Erythroblast (primary cell): Measurements from ENCODE around the gene CYP1A2.
A peak's percentile ranks its signal among the peaks of the same experiment; 100 is the strongest.

ENCODE experiments used
- DNase-seq, 2 experiments: peaks; one replicate each; lab custom pipeline; 2025; lab: John Stamatoyannopoulos, UW
- GATA1 ChIP-seq: IDR thresholded peaks from 2 replicates; pipeline ENCODE4 v1.6.1; 2011; ENCODE audit warnings: low read depth, mild to moderate bottlenecking, control low read depth, low read length, moderate library complexity
- POLR2A ChIP-seq: IDR thresholded peaks from 2 replicates; pipeline ENCODE4 v1.6.1; 2011; ENCODE audit warnings: mild to moderate bottlenecking, low read length

CYP1A2 gene

DNA sequence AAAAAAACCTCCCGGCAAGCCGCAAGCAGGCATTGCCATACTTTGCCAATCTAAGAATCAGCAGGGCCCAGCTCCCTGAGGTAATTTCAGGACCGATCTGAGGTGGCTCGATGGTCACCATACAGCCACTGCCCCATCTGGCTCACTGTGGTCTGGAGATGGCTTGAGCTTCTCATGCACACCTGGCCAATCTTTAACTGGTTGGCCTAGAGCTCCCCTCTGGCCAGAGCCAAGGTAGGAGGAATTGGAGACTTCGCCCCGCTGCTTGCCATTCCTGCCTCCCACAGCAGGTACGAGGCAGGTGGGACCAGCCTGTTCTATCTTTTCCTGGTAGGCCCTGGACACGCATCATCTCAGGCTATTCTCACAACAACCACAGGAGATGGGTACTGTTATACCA, 10.1 kb downstream of the CYP1A2 start:
- TF ChIP-seq GATA1 (no peak), POLR2A (no peak)
- no peak for DNase-seq

DNA sequence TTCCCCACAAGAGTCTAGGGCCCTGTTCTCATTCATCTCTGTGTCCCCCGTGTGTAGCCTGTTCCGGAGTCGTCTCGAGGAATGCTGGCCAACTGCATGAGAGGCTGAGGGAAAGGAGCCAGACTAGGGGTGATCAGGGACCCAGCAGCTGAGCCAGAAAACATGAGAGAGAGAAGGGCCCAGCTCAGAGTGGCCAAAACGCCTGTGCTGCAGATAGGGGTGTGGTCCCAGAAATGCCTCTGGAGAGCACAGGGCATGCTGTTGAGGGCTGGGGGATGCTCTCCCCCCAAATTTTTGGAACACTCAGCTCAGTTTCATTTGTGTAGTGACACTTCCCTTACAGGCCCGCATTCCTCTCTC, 14.1 kb downstream of the CYP1A2 start:
- DNase-seq, result no peak
- TF ChIP-seq POLR2A (no peak), GATA1 (no peak)

DNA sequence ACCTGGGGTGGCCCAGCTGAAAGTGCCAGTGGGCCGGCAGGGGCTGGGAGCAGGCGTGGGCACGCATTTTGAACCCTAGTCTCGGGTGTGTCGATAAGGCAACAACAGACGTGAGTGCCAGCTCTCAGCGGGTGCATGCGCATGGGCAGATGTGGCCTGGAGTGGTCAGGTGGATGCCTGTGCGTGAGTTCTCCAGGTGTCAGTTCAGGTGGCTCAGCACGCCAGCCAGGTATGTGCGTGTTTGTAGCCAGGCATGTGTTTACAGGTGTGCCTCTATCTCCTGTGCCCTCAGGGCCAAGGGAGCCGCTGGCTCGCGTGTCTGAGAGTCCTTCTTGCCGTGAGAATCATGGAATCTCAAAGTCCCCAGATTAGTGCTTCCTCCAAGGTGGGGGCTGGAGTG, 14.8 kb downstream of the CYP1A2 start:
- DNase-seq, result no peak
- TF ChIP-seq GATA1, result no peak

DNA sequence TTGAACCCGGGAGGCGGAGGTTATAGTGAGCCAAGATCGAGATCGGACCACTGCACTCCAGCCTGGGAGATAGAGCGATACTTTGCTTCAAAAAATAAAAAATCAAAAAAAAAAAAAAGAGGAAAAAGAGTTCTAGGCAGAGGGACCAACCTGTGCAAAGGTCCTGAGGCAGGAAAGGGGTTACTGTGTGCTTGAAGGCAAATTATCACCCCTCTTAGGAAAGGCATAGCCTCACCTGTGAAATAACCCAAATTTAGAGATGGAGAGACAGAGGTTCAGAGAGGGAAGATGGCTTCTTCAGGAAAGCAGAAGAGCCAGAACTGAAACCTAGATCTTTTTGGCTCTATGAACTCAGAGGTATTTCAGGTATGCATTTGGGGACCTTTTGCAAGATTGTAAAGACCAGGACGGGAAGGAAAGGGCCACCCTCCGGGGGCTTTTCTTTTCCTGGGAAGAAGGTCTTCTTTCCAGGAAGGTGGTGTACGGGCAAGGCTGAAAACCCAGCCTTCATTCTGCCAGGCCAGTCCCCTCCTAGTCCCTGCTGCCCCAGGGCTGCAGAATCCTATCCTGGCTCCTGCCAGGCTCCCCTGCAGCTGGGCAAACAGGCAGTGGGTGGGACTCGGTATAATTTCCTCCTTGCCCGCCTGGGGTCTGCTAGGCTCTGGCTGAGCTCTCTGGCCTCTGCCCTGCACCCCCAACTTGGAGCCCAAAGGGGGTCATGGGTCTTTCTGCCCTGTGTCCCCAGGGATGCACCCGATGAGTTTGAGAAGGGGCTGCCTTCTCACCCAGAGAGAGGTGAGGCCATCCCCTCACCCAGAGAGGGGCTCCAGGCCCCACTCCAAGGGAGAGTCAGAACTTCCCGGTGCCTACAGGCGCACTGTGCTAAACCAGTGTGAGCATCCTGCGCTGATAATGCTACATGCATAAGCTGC, 18.8 kb downstream of the CYP1A2 start:
- no peak for TF ChIP-seq POLR2A
- TF ChIP-seq GATA1, result no peak
- DNase-seq, result no peak

DNA sequence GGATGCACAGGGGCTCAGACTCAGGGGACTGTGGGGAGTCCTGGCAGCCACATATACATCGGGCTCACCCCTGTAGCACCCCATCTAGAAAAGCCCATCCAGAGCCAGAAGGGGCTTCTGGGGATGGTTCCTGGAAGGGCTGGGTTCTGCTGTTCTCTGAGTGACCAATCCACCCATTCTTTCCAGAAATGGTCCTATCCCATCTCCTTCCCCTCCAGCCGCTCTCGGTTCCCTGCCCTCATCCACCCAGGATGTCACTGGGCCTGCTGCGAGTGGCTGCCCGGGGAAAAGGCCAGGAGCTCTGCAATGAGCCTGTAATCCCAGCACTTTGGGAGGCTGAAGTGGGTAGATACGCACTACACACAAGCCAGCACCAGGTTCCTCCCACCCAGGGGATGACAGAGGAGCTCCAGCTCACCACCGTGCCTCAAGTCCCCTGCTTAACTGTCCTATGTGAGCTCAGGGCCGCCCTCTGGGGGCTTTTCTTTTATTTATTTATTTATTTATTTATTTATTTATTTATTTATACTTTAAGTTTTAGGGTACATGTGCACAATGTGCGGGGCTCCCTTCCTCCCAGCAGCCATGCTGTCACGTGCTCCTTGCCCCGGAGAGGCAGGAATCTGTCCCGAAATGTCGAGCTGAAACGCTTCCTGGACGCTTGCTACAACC, 19.6 kb downstream of the CYP1A2 start:
- DNase-seq, result no peak
- TF ChIP-seq POLR2A, result no peak

DNA sequence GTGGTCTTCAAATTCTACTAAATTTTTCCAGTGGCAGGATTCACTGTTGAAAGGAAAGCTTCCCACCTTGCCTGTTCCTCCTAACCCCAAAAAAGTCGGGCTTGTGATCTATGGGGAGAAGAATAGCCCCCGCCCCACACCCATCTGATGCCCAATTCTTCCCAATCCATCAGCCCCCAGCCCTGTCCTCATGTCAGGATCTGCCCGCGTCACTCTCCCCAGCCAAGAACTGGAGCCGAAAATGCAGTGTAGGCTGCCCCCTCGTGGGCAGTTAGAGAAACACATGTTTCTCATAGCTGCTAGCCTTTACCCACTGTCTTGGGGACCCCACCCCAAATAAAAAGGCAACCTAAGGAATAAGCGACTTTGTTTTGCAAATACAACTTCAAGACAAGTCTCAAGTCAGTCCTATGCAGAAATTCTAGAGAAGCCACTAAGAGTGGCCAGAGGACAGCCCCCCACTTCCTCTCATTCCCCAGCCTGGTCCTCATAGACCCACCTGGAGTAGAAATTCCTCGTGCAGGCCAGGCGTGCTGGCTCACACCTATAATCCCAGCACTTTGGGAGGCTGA, 20.2 kb downstream of the CYP1A2 start:
- peak; percentile 60 to 77 for DNase-seq
- no peak for TF ChIP-seq GATA1
- TF ChIP-seq POLR2A, result no peak

DNA sequence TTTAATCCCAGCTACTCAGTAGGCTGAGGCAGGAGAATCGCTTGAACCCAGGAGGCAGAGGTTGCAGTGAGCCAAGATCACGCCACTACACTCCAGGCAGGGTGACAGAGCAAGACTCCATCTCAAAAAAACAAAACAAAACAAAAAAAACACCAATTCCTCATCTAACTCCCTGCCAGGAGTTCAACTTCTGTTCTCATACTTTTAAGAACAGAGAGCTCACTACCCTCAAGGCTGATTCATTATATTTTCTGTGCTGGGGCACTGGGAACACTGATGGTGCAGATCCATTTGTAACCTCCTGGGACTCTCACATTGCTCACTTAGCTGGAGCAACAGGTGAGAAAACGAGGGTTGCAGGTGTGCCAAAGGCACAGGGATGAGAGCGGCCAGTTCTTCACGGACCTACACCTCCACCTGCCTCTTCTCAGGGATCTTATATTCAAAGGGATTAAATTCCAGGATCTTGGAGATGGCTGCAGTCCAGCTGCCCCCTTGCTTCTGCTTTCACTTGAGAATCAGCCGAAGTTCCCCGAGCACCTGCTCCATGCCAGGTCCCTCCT, 20.9 kb downstream of the CYP1A2 start:
- no peak for DNase-seq
- no peak for TF ChIP-seq GATA1
- no peak for TF ChIP-seq POLR2A

DNA sequence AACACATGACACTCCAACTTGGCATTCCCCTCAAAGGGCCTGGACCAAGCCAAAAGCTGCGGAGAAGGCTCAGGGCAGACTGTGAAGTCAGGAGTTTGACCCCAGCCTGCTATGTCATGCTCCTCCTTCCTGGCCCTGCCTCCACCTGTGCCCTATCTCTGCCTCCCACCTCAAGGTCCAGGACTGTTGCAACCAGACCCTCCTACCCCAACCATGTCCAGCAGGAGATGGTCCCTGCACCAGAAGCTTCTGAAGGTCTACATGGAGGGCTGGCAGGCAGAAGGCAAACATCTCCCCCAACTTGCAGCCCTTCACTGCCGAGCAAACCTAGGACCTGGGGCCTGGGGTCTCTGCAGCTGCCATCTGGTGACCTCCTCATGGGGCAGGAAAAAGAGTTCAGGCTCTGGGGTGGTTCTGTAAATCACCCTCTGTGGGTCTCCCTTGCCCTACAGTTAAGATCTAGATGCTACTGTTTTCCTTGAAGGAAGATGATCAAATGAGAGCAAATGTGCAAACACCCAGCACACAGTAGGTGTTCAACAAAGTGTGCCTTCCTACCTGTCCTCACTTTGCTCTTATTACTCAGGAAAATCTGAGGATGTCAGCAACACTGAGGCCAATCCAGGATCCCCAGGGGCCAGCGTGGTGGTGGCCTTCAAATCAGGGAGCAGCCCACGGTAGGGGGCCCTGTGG, 21.7 kb downstream of the CYP1A2 start:
- TF ChIP-seq POLR2A, result no peak
- no peak for TF ChIP-seq GATA1
- no peak for DNase-seq

DNA sequence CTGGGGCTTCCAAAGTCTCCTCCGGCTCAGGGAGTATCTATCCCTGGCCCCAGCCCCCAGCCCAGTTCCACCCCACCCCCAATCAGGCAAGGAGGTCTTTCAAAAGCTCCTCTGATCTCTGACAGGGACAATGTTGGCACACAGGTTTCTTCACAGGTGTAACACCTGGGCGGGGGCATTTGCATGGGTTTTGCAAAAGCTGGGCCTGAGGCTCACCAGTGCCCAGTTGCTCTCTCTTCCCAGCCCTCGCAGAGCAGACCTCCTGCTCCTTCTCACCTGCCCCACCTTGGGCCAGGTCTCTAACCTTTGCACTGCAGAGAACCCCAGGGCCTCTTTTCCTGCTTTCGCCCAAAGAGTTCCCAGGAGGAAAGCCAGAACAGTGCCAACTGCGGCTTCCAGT, 24.7 kb downstream of the CYP1A2 start:
- no peak for TF ChIP-seq POLR2A
- TF ChIP-seq GATA1, result no peak
- no peak for DNase-seq

DNA sequence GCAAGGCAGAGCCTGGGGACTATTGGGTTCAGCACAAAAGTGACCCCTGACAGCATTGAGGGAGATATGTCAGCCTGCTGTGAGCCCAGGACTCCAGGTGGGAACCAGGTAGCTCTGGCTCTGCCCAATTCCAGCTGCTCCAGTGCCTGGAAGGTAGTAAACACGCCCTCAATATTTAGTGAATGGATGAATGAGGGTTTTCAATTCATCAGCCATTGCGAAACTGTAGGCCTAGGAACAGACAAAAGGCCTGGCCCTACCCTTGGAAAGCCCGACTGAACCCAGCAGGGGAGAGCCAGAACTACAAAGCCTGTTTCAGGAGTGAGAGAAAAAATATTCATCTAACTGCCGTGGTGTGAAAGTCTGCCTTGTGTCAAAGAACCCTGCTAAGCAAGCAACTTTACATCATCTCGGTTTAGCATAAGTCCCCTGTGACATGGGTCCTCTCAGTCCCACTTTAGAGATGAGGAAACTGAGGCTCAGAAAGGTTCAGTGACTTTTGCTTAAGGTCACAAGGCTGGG, 25.1 kb downstream of the CYP1A2 start:
- TF ChIP-seq GATA1, result no peak
- DNase-seq, result no peak

DNA sequence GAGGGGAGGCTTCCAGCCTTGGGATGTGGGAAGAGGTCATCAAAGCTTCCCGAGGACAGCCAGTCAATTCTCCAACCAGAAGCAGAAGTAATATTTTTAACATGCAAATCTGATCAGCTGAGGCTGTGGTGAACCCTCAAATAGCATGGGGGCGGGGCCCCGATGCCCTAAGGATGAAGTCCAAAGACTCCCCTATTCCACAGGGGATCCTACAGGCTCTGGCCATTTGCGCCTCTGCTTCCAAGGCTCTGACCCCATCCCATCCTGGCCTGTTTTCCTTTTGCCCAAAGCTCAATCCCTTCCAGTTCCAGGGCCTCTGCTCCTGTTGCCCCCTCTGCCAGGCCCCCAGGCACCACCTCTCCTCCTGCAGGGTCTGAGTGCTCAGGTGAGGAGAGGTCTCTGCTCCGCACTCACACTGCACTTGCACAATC, 26.5 kb downstream of the CYP1A2 start:
- TF ChIP-seq POLR2A (no peak), GATA1 (no peak)
- no peak for DNase-seq

DNA sequence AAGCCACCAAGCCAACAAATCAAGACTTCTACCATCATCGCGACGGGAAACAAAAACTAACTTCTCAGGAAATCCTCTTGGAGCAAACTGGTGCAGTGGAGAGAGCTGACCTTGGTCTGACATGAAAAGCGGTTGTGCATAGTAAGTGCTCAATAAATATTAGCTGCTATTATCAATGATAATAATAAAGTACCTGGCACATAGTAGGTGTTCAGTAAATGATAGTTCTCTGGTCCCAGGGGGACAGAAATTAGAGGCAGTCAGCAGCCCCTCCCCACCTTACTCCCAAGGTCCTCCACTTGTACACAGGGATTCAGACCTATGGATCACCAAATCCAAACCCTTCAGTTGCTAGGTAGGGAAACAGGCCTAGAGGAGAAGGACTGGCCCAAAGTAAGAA, 27.2 kb downstream of the CYP1A2 start:
- DNase-seq, result no peak
- TF ChIP-seq GATA1, result no peak
- no peak for TF ChIP-seq POLR2A
